HepG2 (cell line): Measurements from ENCODE around the gene CCDC177. TPM values are rescaled to one million over a fixed set of nuclear protein-coding genes. Genes with fewer than 3 reads are reported as not detected.

Experiments
- FOXA1 ChIP-seq, 2 experiments: fragments of 450-650 bp in 1 of 2; sonication (generic) in 1 of 2; formaldehyde crosslinking in 1 of 2; IDR thresholded peaks; 2 replicates each; pipeline versions ENCODE4 v1.4.0 to v1.6.1; 2016 to 2020; ENCODE audit warnings: missing genetic modification reagents in 1 of 2
- FOXK2 ChIP-seq: fragments of 450-650 bp; IDR thresholded peaks from 2 replicates; pipeline ENCODE4 v1.6.1; 2016
- GABPB1 ChIP-seq: IDR thresholded peaks from 2 replicates; pipeline ENCODE4 v1.6.1; 2016; ENCODE audit warnings: mild to moderate bottlenecking, missing genetic modification reagents, moderate library complexity, missing compliant biosample characterization
- HNRNPL ChIP-seq: fragments of 200-400 bp; formaldehyde crosslinking; IDR thresholded peaks from 2 replicates; pipeline ENCODE4 v1.6.1; 2017; ENCODE audit warnings: mild to moderate bottlenecking, low read depth, low read length
- KDM5A ChIP-seq: fragments of 200-600 bp; sonication (generic); IDR thresholded peaks from 2 replicates; pipeline ENCODE4 v1.7.0; 2018; ENCODE audit warnings: antibody characterized with exemption, mild to moderate bottlenecking, low read length, borderline replicate concordance
- KLF12 ChIP-seq: sonication (generic); formaldehyde crosslinking; IDR thresholded peaks from 2 replicates; pipeline ENCODE4 v1.4.0; 2020; ENCODE audit warnings: missing genetic modification reagents, borderline replicate concordance
- MAF1 ChIP-seq: sonication (generic); formaldehyde crosslinking; IDR thresholded peaks from 2 replicates; pipeline ENCODE4 v1.5.0; 2020; ENCODE audit warnings: missing genetic modification reagents, borderline replicate concordance
- MNT ChIP-seq: fragments of 450-650 bp; IDR thresholded peaks from 2 replicates; pipeline ENCODE4 v1.6.1; 2016
- MTA3 ChIP-seq: sonication (generic); formaldehyde crosslinking; IDR thresholded peaks from 2 replicates; pipeline ENCODE4 v1.4.0; 2020; ENCODE audit warnings: missing genetic modification reagents
- MTF2 ChIP-seq: sonication (generic); formaldehyde crosslinking; IDR thresholded peaks from 2 replicates; pipeline ENCODE4 v1.5.0; 2020; ENCODE audit warnings: missing genetic modification reagents, borderline replicate concordance
- POLR2G ChIP-seq: fragments of 200-400 bp; formaldehyde crosslinking; IDR thresholded peaks from 2 replicates; pipeline ENCODE4 v1.6.1; 2018; ENCODE audit warnings: mild to moderate bottlenecking, low read depth, low read length, moderate library complexity
- PPARG ChIP-seq: conservative IDR thresholded peaks from 2 replicates; pipeline ENCODE4 v1.6.1; 2016; ENCODE audit warnings: missing biosample characterization, missing genetic modification reagents
- SP140L ChIP-seq: sonication (generic); formaldehyde crosslinking; IDR thresholded peaks from 2 replicates; pipeline ENCODE4 v1.4.0; 2020; ENCODE audit warnings: missing genetic modification reagents, borderline replicate concordance
- TAF1 ChIP-seq: sonication (generic); formaldehyde crosslinking; IDR thresholded peaks from 2 replicates; pipeline ENCODE4 v1.4.0; 2020; ENCODE audit warnings: missing genetic modification reagents
- TMF1 ChIP-seq: sonication (generic); formaldehyde crosslinking; IDR thresholded peaks from 2 replicates; pipeline ENCODE4 v1.8.1; 2022; ENCODE audit warnings: low read depth, missing genetic modification reagents
- UBTF ChIP-seq: sonication (generic); formaldehyde crosslinking; IDR thresholded peaks from 2 replicates; pipeline ENCODE4 v1.4.0; 2020; ENCODE audit warnings: mild to moderate bottlenecking, missing genetic modification reagents
- XBP1 ChIP-seq: sonication (generic); formaldehyde crosslinking; IDR thresholded peaks from 2 replicates; pipeline ENCODE4 v1.5.0; 2020; ENCODE audit warnings: missing genetic modification reagents
- ZBTB46 ChIP-seq: sonication (generic); formaldehyde crosslinking; IDR thresholded peaks from 2 replicates; pipeline ENCODE4 v1.4.0; 2020; ENCODE audit warnings: mild to moderate bottlenecking, missing genetic modification reagents, borderline replicate concordance
- ZFP82 ChIP-seq: sonication (generic); formaldehyde crosslinking; IDR thresholded peaks from 2 replicates; pipeline ENCODE4 v1.5.1; 2020; ENCODE audit warnings: mild to moderate bottlenecking, missing genetic modification reagents, borderline replicate concordance
- ZNF670 ChIP-seq: sonication (generic); formaldehyde crosslinking; IDR thresholded peaks from 2 replicates; pipeline ENCODE4 v1.8.0; 2022; ENCODE audit warnings: mild to moderate bottlenecking, missing genetic modification reagents, borderline replicate concordance
- ZNF773 ChIP-seq: sonication (generic); formaldehyde crosslinking; IDR thresholded peaks from 2 replicates; pipeline ENCODE4 v1.4.0; 2020; ENCODE audit warnings: missing genetic modification reagents, borderline replicate concordance
- polyA plus RNA-seq, 8 experiments: library from polyadenylated mRNA; depleted of rRNA in 3 of 8; stranded (reverse) in 7 of 8; unstranded in 1 of 8; fragments of >200 nt; fragmentation: Illumina TruSeq in 4 of 8; extraction: Trizol in 4 of 8; gene quantifications; 2 replicates each; pipeline versions ENCODE4 v1.2.1 to v1.2.3, GENCODE V29; 2011 to 2016; ENCODE audit warnings: low read depth in 4 of 8, missing spikeins in 1 of 8, mixed read lengths in 1 of 8; ENCODE audit not compliant: insufficient read depth in 1 of 8
- total RNA-seq, 5 experiments: library from RNA; depleted of rRNA; stranded (reverse); fragments of >200 nt; fragmentation: Illumina TruSeq; extraction: Trizol; gene quantifications; 2 replicates each; pipeline ENCODE4 v1.2.3, GENCODE V29; 2016; ENCODE audit warnings: low read depth in 1 of 5
- TF ChIP-seq, protein P1 (sequence below): sonication (generic); formaldehyde crosslinking; IDR thresholded peaks from 2 replicates; pipeline ENCODE4 v1.8.1; 2022; ENCODE audit warnings: mild to moderate bottlenecking, missing genetic modification reagents
- TF ChIP-seq, protein P2 (sequence below): sonication (generic); formaldehyde crosslinking; IDR thresholded peaks from 2 replicates; pipeline ENCODE4 v1.4.0; 2020; ENCODE audit warnings: missing genetic modification reagents, mild to moderate bottlenecking, borderline replicate concordance

CCDC177 gene
- total and polyA plus RNA-seq, 2 of the 13 experiments (the other 11 are each of a cell fraction or from before 2014, with no cell fraction given), result not detected

- TF ChIP-seq PPARG (CRISPR knock-in tag), result peak; percentile 43; the same call in 1 of the 2 replicates
- no peak for TF ChIP-seq ZNF773 (CRISPR knock-in tag)
- no peak for TF ChIP-seq HNRNPL
- TF ChIP-seq XBP1, result no peak
- TF ChIP-seq MTA3 (CRISPR knock-in tag), result no peak
- TF ChIP-seq ZNF670 (CRISPR knock-in tag), result 0 out of 2 replicates have a peak, but pooled peaks have one; percentile 35
- TF ChIP-seq MTF2 (CRISPR knock-in tag), result no peak
- TF ChIP-seq UBTF (CRISPR knock-in tag), result peak; percentile 54; the same call in 1 of the 2 replicates
- TF ChIP-seq, protein P1, sequence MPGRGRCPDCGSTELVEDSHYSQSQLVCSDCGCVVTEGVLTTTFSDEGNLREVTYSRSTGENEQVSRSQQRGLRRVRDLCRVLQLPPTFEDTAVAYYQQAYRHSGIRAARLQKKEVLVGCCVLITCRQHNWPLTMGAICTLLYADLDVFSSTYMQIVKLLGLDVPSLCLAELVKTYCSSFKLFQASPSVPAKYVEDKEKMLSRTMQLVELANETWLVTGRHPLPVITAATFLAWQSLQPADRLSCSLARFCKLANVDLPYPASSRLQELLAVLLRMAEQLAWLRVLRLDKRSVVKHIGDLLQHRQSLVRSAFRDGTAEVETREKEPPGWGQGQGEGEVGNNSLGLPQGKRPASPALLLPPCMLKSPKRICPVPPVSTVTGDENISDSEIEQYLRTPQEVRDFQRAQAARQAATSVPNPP (CRISPR knock-in tag), result no peak
- no peak for TF ChIP-seq ZFP82 (CRISPR knock-in tag)
- no peak for TF ChIP-seq MAF1 (CRISPR knock-in tag)
- no peak for TF ChIP-seq KLF12 (CRISPR knock-in tag)
- TF ChIP-seq FOXA1 (IDR thresholded peaks at IDR 0.05), result no peak
- TF ChIP-seq FOXA1 (CRISPR knock-in tag; IDR thresholded peaks at IDR 0.05), result peak; percentile 47; the same call in 1 of the 2 replicates
- TF ChIP-seq KDM5A, result no peak
- TF ChIP-seq SP140L (CRISPR knock-in tag), result no peak
- no peak for TF ChIP-seq TAF1 (CRISPR knock-in tag)
- TF ChIP-seq, protein P2, sequence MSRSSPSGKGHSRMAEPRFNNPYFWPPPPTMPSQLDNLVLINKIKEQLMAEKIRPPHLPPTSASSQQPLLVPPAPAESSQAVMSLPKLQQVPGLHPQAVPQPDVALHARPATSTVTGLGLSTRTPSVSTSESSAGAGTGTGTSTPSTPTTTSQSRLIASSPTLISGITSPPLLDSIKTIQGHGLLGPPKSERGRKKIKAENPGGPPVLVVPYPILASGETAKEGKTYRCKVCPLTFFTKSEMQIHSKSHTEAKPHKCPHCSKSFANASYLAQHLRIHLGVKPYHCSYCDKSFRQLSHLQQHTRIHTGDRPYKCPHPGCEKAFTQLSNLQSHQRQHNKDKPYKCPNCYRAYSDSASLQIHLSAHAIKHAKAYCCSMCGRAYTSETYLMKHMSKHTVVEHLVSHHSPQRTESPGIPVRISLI (CRISPR knock-in tag), result no peak
- TF ChIP-seq FOXK2, result peak; percentile 80
- no peak for TF ChIP-seq TMF1 (CRISPR knock-in tag)
- peak; percentile 5; the same call in 1 of the 2 replicates for TF ChIP-seq MNT
- 0 out of 2 replicates have a peak, but pooled peaks have one; percentile 25 for TF ChIP-seq GABPB1 (CRISPR knock-in tag)
- no peak for TF ChIP-seq ZBTB46
- TF ChIP-seq POLR2G, result no peak
Observed at GRCh38 chr14:69580009-69580577, 5.4 kb upstream of the CCDC177 start (continued).
